GM21390 (cell line): Measurements from ENCODE around the gene DIRAS1.
"Not testable (repeated sequence)": the region's sequence is repeated elsewhere in the genome, so short reads cannot be mapped to it uniquely, and the experiment has no call there.

Experiments
- ATAC-seq: cut with Tn5 transposase; IDR thresholded peaks from one replicate; pipeline ENCODE4 v1.9.1; 2021; ENCODE audit not compliant: unreplicated experiment

Gene DIRAS1

GRCh38 chr19:2679439-2679838, 41.7 kb downstream of the DIRAS1 start:
- no peak for ATAC-seq

GRCh38 chr19:2678948-2679347, 42.2 kb downstream of the DIRAS1 start:
- ATAC-seq, result not testable (repeated sequence)

- ATAC-seq, result no peak
Observed at GRCh38 chr19:2678044-2678671, 43.0 kb downstream of the DIRAS1 start.

GRCh38 chr19:2676823-2677222, 44.3 kb downstream of the DIRAS1 start:
- no peak for ATAC-seq

DNA sequence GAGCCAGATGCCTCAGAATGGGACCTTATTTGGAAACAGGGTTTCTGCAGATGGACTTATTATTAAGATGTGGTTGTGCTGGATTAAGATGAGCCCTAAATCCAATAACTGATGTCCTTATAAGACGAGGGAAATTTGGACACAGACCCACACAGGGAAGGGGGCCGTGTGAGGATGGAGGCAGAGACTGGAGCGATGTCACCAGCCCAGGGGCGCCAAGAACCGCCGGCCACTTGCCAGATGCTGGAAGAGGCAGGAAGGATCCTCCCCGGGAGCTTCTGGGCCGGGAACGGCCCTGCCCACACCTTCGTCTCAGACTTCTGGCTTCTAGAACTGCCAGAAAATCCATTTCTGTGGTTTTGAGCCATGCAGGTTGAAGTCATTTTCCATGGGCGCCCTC, 45.3 kb downstream of the DIRAS1 start:
- ATAC-seq, result no peak

GRCh38 chr19:2670217-2670616, 51.0 kb downstream of the DIRAS1 start:
- no peak for ATAC-seq

GRCh38 chr19:2668175-2668763, 52.9 kb downstream of the DIRAS1 start:
- ATAC-seq, result no peak

- not testable (repeated sequence) for ATAC-seq
Observed at GRCh38 chr19:2667349-2667748, 53.8 kb downstream of the DIRAS1 start.

- ATAC-seq, result no peak
Observed at GRCh38 chr19:2666344-2666994, 54.7 kb downstream of the DIRAS1 start.

GRCh38 chr19:2665103-2665502, 56.1 kb downstream of the DIRAS1 start:
- ATAC-seq, result no peak
